HG03439 (cell line): ENCODE measurements around the gene KCNK3.
"Not testable (repeated sequence)": the region's sequence is repeated elsewhere in the genome, so short reads cannot be mapped to it uniquely, and the experiment has no call there.

Source experiments
- ATAC-seq: cut with Tn5 transposase; IDR thresholded peaks from one replicate; pipeline ENCODE4 v1.9.1; 2021; ENCODE audit warnings: mild to moderate bottlenecking, moderate library complexity; ENCODE audit not compliant: unreplicated experiment

The KCNK3 gene

DNA sequence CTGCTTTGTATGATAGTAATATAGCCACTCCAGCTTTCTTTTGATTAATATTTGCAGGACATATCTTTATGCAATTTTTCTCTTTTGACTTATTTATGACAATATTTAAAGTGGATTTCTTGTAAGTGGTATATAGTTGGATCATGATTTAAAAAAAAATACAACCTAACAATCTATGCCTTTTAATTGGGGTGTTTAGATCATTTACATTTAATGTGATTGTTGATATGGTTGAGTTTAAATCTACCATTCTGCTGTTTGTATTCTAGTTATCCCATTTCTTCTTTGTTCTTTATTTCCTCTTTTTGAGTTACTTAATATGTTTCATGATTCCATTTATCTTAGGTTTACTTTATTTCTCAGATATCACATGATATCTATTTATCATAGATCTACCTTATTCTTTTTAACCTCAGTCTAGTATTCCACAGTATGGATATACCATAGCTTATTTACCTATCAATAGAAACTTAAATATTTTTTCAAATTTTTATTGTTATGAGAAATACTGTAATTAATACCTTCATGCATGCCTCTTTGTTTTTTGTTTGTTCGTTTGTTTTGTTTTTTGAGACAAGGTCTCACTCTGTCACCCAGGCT, 32.1 kb upstream of the KCNK3 start:
- no peak for ATAC-seq

DNA sequence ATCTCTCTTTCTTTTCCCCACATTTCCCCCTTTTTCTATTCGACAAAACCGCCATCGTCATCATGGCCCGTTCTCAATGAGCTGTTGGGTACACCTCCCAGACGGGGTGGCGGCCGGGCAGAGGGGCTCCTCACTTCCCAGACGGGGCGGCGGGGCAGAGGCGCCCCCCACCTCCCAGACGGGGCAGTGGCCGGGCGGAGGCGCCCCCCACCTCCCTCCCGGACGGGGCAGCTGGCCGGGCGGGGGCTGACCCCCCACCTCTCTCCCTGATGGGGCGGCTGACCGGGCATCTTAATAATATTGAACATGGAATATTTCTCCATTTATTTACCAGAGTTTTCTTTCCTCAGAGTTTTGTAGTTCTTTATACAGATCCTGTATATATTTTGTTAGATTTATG, 27.2 kb upstream of the KCNK3 start:
- ATAC-seq: not testable (repeated sequence)

DNA sequence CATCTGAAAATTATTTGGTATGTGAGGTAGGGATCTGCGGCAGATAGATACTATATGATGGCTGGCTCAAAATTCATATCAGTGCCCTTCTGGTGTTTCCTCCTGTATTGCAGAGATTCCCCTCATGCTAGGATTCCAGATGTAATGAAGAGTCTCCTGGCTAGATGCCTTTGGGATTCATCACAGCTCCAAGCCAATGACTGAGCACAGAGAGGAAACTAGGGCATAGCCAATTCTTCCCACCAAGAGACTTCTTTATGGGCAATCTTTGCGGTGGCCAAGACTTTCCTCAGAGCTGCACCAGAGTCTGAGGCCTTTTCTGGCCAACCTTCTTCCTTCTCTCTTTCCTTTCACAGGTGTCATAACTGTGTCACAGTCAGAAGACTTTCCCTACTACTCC, 25.9 kb upstream of the KCNK3 start:
- no peak for ATAC-seq

DNA sequence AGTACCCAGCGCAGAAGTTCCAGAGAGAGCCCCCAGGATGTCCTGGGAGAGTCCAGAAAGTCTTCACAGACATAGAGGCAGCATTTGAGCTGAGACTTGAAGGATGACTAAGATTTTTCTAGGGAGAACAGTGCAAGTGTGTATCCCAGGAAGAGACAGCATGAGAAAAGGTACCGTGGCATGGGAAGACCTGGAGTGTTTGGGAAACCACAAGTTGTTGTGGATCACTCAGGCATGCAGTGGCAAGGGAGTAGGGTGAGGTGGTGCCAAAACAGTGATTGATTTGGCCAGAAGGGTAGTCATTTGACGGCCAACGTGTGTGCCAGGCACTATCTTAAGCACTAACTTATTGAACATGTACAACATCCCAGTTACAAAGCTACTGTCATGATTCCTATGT, 24.5 kb upstream of the KCNK3 start:
- ATAC-seq: no peak

DNA sequence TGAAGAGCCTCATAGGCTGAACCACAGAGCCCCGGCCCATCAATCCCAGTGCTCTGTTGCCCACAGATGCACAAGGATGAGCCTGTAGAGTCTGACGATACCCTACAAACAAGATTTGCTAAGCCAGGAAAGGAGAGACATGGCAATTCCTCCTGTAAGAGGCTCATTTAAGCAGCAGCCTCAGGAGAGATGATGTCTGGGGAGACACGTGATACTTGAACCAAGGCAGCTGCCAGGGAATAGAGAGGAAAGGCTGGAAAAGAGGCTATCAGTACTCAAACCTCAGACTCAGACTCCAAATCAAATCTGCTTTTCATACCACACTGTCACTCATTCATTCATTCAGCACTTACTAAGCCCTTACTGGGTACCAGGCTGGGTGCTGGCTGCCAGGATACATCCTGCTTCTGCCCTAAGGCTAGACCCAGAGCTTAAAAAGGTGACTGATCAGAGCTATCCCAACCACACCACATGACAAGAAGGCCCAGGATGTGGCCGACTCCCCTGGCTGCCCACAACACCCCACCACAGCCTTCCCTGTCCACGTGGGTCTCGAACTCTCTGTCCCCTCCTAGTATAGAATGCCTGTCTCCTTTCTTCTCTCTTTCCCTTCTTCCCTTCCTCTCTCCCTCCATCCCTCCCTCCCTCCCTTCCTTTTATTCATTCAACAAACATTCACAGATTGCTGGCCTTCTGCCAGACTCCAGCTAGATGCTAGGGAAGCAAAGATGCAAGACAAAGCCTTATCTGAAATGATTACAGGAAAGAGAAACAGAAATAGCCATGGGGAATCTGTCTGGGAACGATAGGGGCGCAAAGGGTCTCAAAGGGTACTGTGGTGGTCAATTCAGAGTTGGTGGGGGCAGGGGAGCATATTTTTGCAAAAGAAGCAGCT, 23.4 kb upstream of the KCNK3 start:
- no peak for ATAC-seq

DNA sequence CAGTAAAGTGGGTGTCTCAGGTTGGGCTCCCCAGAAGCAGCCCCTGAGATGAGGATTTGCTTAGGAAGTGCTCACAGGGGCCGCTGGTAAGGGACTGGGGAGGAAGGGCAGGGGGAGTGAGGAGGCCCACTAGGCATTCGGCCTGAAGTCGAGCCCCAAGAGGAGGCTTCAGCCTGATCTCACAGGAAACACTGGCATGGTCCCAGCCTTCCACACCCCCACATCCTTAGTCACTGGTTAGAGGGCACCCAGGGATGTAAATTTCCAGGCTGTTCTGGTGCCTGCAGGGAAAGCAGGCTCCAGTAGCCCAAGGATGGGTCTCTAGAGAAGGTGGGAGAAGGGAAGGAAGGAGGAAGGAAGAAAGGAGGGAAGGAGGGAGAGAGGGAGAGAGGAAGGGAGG, 22.4 kb upstream of the KCNK3 start:
- no peak for ATAC-seq

DNA sequence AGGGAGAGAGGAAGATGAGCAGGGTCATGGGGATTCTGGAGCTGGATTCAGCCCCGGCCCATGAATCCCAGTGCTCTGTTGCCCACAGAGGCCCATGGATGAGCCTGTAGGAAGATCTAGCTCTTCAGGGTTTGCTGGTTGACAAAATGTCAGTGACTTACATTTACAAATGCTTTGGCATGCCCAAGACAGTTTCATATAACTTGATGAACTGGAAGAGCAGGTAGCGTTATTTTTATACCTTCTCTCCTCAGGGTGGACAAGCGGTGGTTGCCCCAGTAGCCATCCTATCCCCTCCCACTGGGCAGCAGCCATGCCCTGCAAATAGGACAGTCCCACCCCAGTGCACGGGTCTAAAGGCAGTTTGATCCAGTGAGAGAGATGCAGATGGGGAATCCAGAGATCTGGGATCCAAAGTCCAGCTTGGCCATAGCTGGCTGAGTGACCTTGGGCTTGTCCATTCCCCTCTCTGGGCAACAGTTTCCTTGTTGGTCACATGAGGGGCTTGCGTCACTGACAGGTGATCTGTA, 21.5 kb upstream of the KCNK3 start:
- no peak for ATAC-seq

DNA sequence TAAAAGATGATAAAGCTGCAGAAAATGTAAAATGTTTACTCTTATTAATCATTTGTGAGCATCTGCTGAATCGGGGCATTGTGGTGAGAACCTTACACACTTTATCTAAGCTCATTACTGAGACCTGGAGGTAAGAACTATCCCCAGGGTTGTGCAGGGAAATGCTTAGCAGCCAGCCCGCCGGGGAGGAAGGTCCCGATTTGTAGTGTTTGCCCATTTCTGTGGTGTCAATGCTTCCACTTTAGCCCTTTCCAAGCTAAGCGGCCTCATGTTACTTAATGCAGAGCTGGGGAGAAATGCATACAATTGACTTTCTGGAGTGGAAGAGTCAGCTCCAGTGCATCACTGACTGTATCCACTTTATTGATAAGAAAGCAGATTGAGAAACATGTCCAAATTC, 20.8 kb upstream of the KCNK3 start:
- no peak for ATAC-seq

DNA sequence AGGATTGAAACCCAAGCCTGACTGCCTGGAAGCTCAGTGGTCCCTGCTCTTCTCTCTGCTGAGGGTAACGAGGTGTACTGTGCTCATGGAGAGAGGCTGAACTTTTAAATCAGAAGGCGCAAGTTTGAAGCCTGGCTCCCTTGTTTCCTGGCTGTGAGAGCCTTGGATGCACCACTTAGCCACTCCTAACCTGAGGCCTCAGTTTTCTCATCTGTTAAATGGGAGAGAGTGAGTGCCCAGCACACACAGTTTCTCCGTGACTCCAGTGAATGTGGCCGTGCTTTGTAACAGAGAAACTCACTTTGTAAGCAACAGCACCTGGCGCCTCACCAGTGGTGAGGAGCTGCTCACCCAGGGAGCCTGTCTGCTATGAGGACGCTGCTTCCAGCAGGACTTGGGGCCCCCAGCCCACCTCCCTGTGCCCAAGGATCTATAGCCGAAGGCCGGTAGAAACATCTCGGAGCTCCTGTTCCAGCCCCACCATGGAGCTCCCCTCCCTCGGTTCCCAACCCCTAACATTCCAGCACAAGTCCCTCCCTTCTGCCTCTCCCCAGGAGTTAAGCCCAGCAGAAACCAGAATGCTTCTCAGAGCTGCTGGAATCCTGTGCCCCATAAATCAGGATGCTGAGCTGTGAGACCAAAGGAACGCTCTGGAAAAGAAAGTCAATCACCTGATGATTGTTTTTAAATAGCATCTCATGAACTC, 20.3 kb upstream of the KCNK3 start:
- ATAC-seq: no peak

DNA sequence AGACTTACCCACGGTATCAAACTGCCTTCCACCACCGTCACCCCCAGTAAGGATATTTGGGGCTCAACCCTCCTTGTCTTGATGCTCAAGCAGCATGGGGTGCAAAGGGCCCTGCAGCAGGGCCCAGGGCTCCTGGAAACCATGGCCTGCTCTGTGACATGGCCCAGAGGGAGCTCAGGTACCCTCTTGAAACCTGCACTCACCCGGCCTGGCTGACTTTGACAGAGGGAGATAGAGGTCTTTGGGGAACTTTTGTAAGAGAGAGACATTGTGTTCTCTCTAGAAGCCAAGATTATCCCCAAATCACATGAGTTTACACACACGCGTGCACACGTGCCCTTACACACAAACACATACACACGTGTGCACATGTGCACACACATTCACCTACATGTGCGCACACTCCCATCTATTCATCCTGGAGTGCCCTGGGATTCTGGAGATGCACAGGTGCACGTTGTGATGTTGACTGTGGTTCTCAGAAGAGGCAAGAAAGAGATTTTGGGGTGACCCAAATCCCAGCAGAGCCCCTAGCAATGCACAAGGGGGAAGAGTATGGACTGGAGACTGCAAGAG, 19.6 kb upstream of the KCNK3 start:
- ATAC-seq: no peak

DNA sequence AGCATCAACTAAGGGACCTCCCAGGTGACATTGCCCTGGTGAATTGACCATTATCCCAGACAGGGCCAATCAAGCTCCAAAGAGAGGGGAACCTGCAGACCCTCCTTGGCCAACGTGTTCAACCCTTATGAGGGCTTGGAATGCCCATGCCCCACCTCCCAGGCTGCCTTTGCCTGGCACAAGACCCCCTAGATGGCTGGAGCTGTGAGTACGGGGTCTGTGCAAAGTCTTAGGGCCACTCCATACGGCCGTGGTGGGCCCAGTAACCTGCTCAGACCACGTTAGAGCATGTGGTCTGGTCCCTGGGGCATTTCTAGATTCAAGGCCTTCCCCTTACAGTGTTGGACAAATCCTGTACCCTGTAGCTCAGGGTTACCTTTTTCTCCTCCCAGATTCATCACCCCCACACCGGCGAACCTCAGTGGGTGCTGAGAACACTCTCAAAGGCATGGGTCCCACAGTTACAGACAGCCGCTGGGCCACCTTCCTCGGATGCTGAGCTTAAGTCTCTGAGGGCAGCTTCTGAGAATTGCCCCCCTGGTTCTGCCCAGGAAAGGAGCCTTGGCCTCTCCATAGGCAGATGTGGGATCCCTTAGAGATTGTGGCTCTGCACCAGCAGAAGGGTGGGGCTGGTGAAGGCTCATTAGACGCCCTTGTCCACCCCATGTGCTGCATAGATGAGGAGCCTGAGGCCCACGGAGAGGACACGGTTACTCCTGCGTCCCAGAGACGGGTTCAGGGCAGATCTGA, 18.3 kb upstream of the KCNK3 start:
- no peak for ATAC-seq

DNA sequence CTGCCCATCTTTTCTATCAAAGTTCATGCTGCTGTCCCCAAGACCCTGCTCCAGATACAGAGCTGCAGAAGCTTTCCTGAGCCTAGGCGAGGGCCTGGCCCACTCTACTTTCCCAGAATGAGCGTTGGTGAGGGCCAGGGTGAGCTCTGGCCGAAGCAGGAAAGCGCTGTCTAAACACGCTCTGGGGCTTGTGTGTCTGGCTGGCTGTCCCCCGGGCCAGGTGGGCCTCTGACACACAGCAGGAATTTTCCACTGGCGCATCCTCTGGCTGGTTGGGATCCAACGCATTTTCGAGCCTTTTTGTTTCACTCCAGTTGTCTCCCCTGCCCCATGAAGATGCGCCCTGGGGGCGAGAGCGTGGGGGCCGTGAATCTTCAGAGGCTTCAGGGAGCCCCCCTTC, 17.8 kb upstream of the KCNK3 start:
- ATAC-seq: no peak

DNA sequence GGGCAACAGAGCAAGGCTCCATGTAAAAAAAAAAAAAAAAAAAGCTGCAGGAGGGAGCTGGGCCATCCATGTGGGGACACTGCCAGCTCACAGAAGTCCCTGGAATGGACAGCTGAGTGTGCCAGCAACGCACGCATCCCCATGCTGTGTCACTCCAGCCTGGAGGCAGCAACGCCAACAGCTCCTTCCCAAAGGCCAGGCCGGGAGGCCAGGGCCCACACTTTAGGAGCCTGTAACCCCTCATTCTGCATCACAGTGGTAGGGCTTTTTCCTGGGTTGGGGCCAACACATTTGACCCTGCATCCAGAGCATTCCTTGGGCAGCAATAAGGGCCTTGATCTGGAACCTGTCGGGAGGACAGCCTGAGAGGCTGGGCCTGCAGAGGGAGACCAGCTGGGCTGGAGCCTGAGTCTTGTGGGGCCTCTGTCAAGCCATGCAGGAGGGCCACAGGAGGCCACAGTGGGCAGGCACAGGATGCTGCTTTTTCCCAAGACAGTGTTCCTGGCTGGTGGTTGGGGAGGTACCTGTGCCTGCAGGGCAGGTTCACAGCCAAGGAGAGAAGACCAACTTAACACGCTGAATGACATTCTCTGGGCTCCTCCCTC, 16.8 kb upstream of the KCNK3 start:
- no peak for ATAC-seq

DNA sequence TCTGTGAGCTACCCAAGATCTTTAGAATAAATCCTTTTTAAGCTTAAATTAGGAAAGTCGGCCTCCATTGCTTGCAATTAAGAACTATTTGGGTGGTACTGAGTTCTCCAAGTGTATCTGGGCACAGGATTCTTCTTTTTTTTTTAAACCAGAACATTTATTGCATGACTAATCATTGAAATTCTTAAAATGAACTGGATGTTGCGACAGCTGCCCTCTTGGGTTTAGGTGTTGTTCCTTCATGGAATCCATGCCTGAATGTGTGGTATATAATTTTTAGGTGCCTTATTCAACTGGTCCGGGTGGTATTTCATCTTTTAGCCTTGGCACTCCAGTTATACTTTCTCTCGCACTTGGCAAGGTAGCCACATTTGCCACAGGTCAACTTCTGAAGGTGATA, 14.5 kb upstream of the KCNK3 start:
- ATAC-seq: no peak

DNA sequence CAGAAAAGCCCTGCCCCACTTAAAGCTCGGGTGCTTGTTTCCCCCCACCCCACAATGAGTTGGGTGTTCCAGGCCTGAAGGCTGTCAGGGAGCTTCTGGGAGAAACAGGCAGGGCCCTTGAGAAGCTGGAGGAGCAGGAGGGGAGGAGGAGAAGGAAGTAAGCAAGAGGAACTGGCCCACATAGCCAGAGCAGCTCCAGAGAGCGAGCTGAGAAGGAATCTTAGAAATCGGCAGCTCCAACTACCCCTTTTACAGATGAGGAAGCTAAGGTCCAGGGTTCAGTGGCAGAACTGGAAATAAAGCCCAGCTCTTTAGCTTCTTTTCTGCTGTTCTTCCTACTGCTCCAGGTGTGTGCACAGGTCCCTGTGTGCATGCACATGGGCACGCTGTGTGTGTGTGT, 12.7 kb upstream of the KCNK3 start:
- ATAC-seq: no peak

DNA sequence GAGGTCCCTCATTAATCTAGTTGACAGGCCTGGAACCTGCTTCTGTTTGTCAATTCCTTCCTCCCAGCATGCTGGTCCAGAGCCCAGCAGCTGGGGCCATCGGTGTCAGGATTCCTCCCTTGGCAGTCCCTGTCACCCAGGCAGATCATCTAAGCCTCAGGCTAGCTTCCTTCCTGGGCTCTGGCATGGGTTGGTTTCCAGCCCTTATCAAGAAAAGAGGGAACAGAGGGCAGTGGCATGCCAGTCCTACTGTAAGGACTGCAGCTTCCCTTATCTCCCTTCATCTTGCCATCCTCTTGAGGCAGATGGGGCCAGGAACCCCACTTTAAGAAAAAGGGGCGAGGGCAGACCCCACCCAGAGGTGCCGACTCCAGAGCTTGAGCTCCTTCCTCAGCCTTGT, 10.9 kb upstream of the KCNK3 start:
- ATAC-seq: no peak

DNA sequence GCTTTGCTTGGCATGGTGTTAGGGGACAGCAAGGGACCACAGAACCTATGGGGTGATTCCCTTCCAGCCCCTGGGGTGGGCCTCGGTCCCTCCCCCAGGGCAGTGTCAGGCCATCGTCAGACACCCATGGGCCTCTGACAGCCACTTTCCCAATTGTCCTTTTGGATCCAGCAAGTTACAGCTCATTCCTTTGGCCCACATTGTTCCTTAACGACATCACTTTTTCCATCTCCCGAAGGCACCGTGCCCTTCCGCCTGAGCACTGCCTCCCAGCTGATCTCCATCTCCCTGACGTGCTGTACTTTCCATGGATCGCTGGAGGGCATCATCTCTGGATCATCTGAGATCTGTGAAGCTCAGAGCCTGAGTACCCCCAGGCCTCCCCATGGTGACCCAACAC, 10.4 kb upstream of the KCNK3 start:
- ATAC-seq: no peak

DNA sequence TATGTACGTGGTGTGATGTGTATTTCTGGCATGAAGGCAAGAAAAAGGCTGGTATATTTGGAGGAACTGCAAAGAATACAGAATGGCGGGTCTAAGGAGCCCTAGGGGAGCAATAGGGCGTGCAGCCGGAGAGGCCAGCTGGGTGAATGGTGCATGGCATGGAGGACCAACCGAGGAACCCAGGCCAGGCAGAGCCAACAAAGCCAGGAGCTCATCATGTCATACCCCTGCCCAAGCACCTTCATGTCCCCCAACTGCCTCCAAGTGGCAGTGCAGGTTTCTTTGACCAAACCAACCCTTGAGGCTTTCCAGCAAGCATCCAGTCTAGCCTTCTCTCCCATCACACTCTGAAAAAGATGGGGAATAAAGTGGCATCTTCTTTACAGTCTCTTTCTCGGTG, 8.9 kb upstream of the KCNK3 start:
- ATAC-seq: no peak

DNA sequence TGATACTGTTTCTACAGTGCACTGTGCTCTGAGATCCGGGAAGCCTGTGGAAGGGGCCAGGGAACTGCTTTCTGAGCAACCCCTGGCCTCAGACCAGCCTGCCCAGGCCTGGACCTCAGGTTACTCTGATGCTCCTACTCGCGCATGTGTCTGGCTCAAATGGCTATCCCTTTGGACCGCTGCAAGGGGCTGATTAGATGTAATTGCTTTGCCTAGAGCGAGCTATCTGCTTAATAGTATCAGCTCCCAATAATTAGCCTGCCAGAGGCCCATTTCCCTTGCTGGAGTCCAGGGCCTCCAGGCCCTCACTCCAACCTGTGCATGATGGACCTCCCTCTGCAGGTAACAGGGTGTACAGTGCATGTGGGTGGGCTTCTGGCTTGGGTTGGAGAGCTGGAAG, 7.2 kb upstream of the KCNK3 start:
- no peak for ATAC-seq
